NCI-H1694 (cell line): ENCODE results near the gene CHST15.

Experiments
- DNase-seq: peaks from one replicate; lab custom pipeline; 2025; lab: John Stamatoyannopoulos, UW

CHST15 gene

GRCh38 chr10:124010563-124011131 is 82.8 kb downstream of the CHST15 start:
- DNase-seq = no peak

GRCh38 chr10:124010024-124010423 is 83.4 kb downstream of the CHST15 start:
- DNase-seq = no peak

- DNase-seq = no peak
These were observed 84.0 kb downstream of the CHST15 start for GRCh38 chr10:124009231-124010015.

GRCh38 chr10:124008681-124009080 is 84.7 kb downstream of the CHST15 start:
- DNase-seq = no peak

- DNase-seq = no peak
These were observed 85.2 kb downstream of the CHST15 start for GRCh38 chr10:124008187-124008586.

GRCh38 chr10:124007773-124008145 is 85.6 kb downstream of the CHST15 start:
- no peak for DNase-seq

- no peak for DNase-seq
These were observed 86.2 kb downstream of the CHST15 start for GRCh38 chr10:124007102-124007772.

GRCh38 chr10:124006526-124006925 is 86.9 kb downstream of the CHST15 start:
- no peak for DNase-seq

GRCh38 chr10:124005991-124006392 is 87.4 kb downstream of the CHST15 start:
- no peak for DNase-seq

- DNase-seq = no peak
These were observed 88.3 kb downstream of the CHST15 start for GRCh38 chr10:124005091-124005490.

GRCh38 chr10:124004663-124005004 is 88.8 kb downstream of the CHST15 start:
- DNase-seq = no peak

- no peak for DNase-seq
These were observed 89.3 kb downstream of the CHST15 start for GRCh38 chr10:124003871-124004662.

GRCh38 chr10:124003481-124003870 is 89.9 kb downstream of the CHST15 start:
- no peak for DNase-seq

- no peak for DNase-seq
These were observed 90.4 kb downstream of the CHST15 start for GRCh38 chr10:124003070-124003419.

GRCh38 chr10:124002391-124003069 is 90.9 kb downstream of the CHST15 start:
- no peak for DNase-seq

- DNase-seq = no peak
These were observed 91.8 kb downstream of the CHST15 start for GRCh38 chr10:124001391-124002148.

GRCh38 chr10:124000792-124001201 is 92.6 kb downstream of the CHST15 start:
- DNase-seq = no peak

GRCh38 chr10:123999956-124000615 is 93.3 kb downstream of the CHST15 start:
- DNase-seq = no peak

GRCh38 chr10:123999261-123999660 is 94.1 kb downstream of the CHST15 start:
- no peak for DNase-seq

- DNase-seq = no peak
These were observed 94.9 kb downstream of the CHST15 start for GRCh38 chr10:123998197-123999141.
